DMS 273 (cell line): Measurements from ENCODE around the gene SLC16A3.

Source experiments
- DNase-seq: peaks from one replicate; lab custom pipeline; 2025; ENCODE audit not compliant: unreplicated experiment; lab: John Stamatoyannopoulos, UW

The SLC16A3 gene

GRCh38 chr17:82235056-82235774 lies 6.4 kb downstream of the SLC16A3 start:
- DNase-seq, result no peak

DNA sequence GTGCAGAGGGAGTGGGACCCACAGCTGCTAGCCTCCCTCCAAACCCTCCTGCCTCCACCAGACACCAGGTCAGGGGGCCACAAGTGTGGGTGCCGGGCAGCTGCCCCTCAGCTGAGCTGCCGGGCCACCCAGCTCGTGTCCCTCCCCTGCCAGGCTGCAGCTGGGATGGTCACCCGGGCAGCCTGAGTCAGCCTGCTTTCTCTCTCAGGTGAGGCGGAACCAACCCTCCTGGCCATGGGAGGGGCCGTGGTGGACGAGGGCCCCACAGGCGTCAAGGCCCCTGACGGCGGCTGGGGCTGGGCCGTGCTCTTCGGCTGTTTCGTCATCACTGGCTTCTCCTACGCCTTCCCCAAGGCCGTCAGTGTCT lies 6.9 kb downstream of the SLC16A3 start:
- no peak for DNase-seq

GRCh38 chr17:82236142-82236971 lies 7.5 kb downstream of the SLC16A3 start:
- DNase-seq, result peak; percentile 85

DNA sequence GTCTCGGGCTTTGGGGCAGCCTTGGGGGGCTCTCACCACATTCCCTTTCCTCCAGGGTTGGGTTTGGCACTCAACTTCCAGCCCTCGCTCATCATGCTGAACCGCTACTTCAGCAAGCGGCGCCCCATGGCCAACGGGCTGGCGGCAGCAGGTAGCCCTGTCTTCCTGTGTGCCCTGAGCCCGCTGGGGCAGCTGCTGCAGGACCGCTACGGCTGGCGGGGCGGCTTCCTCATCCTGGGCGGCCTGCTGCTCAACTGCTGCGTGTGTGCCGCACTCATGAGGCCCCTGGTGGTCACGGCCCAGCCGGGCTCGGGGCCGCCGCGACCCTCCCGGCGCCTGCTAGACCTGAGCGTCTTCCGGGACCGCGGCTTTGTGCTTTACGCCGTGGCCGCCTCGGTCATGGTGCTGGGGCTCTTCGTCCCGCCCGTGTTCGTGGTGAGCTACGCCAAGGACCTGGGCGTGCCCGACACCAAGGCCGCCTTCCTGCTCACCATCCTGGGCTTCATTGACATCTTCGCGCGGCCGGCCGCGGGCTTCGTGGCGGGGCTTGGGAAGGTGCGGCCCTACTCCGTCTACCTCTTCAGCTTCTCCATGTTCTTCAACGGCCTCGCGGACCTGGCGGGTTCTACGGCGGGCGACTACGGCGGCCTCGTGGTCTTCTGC lies 8.4 kb downstream of the SLC16A3 start:
- DNase-seq, result no peak

DNA sequence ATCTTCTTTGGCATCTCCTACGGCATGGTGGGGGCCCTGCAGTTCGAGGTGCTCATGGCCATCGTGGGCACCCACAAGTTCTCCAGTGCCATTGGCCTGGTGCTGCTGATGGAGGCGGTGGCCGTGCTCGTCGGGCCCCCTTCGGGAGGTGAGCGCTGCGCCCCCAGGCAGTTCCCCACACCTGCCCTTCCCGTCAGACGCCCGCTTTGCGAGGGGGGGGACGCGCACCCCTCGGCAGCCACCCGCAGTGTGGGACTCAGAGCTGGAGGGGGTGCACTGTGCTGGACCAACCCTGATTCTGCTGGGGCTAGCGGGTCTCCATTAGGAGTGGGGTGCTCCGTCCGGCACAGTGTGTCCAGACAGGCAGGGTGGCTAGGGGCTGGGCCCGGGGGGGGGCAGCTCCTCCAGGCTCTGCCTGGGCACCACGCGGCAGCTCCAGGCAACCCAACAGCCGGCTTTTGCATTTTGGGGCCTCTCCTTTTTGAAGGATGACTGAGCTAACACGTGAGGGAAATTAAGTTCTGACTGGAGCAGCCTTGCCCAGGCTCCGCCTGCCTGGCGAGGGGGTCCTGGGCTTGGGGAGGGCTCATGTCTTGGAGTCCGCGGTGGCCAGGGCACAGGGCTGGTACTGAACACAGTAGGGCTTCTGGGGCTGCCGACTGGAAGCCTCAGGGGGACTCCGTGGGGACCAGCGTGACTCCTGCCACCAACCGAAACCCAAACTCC lies 9.1 kb downstream of the SLC16A3 start:
- DNase-seq, result no peak

- peak; percentile 62 for DNase-seq
Measured at GRCh38 chr17:82238472-82239201, 9.8 kb downstream of the SLC16A3 start.

DNA sequence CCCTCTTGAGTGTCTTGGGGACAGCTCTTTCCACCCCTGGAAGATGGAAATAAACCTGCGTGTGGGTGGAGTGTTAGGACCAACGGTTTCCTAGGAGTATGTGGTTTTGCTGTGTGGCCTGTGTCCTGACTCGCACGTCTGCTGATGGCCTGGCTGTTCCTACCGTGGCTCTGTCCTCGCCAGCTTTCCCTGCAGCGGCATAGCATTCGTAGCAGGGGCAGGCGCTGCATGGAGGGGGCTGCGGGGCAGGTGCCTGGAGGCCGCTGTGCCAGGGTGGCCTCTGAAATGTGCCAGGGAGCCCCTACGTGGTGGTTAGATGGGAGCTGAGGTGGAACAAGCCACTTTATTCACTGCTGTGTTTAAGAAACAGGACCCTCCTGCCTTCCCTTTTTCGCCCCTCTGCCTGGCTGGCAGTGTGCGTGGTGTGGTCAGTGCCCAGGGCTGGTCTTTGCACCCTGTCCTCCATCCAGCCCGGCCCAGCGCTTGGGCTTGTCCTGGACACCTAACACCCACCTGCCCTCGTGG lies 10.6 kb downstream of the SLC16A3 start:
- no peak for DNase-seq

DNA sequence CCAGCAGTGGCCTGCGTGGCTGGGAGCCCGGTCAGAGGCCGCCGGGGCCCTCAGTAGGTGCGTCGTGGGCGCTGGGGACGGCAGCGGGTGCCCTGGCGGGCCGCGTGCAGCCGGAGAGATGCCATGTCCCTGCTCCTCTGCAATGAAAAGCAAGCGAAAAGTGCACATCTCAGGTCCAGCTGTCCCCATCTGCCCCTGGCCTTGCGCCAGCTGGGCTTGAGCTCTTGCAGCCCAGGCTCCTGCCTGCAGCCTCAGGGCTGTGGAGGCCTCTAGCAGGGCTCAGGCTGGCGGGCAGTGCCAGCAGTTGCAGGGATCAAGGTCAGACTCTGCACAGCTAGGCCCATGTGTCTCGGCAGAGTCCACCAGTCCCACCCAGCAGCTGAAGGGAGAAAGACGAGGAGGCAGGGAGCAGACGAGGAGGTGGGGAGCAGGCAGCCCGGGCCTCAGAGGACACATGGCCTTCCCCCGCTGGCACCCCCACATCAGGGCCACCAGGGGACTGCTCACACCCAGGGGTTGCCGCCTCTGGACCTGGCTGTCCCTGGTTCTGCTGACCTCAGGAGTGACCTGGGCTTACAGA lies 11.2 kb downstream of the SLC16A3 start:
- DNase-seq, result no peak

DNA sequence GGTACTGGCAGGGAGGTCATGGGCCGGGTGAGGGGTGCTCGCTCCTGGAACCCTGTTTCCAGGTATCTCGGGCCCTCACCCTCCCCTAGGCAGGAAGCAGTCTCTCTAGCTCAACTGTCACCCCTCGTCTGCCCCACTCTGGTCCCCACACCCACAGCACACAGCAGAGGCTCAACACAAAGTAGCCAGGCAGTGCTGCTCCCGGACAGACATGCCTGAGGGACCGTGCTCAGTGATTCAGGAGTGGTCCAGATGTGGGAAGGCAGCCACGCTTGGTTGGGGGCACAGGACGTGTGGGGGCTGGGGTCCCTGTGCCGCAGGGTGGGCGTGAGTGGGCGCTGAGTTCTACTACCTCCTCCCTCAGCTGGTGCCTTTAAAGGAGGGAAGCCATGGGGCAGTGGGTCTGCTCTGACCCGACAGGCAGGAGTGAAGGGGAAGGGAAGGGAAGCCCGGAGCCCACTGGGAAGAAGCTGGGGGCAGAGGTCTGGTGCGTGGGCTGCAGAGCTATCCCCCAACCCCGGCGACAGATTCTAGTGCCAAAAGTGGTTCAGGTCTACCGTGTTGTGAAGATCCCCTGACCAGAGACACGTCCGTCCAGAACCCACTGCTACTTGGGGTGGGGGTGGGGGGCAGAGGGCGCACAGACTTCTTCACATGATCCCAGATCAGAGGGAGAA lies 11.8 kb downstream of the SLC16A3 start:
- no peak for DNase-seq

GRCh38 chr17:82241183-82241925 lies 12.5 kb downstream of the SLC16A3 start:
- DNase-seq, result peak; percentile 76

- DNase-seq, result peak; percentile 68
Measured at GRCh38 chr17:82241926-82242697, 13.3 kb downstream of the SLC16A3 start.

DNA sequence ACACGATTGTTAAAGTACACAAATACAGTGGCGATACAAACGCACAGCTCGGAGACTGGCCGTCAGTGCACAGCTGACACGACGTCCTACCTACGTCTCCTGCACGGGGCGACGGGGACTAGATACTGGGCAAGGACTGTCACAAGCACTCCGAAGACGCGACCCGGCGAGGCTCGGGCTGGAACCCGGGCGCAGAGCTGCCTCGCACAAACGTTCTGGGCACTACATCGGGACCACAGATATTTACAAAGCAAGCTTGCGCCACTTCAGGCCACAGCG lies 13.8 kb downstream of the SLC16A3 start:
- no peak for DNase-seq

GRCh38 chr17:82242977-82243647 lies 14.3 kb downstream of the SLC16A3 start:
- DNase-seq, result peak; percentile 96

GRCh38 chr17:82243648-82244412 lies 15.0 kb downstream of the SLC16A3 start:
- DNase-seq, result no peak

GRCh38 chr17:82244413-82245133 lies 15.7 kb downstream of the SLC16A3 start:
- peak; percentile 54 for DNase-seq
